ENCODE measurements around the gene CEND1.

The CEND1 gene

DNA sequence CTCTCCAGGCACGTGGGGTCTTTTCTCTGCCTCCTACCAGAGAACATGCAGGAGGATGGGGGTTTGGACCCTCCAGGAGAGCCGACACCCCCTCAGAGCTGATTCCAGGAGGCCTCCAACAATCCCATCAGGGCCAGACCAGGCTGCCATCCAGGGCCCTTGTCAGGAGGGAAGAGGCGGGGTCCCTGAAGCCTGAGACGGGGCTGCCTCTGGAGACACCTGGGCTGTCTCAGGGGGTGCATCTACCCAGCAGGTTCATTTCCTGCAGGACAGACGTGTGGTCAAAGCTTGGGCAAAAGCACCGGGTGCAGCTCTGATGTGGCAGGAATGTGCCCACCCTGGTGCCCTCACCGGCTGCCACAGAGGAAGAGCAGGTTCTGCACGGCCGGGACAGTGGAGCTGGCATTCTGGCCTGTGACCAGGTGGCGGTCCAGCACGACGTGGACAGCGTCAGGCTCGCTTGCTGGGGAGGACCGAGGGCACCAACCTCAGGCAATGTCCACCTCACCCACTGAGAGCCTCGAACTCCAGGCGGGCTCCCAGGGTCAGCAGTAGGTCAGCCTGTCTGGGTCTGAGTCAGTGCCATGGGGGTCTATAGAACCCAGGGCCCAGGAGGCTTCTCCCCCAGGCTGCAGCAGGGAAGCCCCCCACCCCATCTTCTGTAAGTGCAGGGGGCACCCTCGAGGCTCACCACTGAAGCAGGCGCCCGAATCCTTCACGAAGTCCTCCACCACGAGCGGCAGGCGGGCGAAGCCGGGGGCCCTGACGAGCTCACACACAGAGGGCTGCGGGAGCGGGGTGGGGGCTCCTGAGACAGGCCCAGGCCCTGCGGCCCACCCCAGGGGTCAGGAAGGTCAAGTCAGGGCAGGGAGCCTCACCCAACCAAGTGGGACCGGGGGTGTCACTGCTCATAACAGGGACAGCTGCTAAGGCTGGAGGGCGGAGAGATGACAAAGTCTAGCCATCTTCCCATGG lies 19.0 kb downstream of the CEND1 start:
- POLR2A ChIA-PET = no interaction called here
- DNase-seq (ENCODE audit: extremely low spot score) = no peak
- no peak for TF ChIP-seq CTCF (IDR thresholded peaks at IDR 0.05; ENCODE audit: control extremely low read depth, extremely low read depth, low read depth, missing control alignments)
- CTCF ChIA-PET = interaction anchor here (0.8 to 1.2 kb wide), 2 partner anchors 13 to 74 kb away, joined by 3 read pairs; no protein-coding TSS in a partner anchor

DNA sequence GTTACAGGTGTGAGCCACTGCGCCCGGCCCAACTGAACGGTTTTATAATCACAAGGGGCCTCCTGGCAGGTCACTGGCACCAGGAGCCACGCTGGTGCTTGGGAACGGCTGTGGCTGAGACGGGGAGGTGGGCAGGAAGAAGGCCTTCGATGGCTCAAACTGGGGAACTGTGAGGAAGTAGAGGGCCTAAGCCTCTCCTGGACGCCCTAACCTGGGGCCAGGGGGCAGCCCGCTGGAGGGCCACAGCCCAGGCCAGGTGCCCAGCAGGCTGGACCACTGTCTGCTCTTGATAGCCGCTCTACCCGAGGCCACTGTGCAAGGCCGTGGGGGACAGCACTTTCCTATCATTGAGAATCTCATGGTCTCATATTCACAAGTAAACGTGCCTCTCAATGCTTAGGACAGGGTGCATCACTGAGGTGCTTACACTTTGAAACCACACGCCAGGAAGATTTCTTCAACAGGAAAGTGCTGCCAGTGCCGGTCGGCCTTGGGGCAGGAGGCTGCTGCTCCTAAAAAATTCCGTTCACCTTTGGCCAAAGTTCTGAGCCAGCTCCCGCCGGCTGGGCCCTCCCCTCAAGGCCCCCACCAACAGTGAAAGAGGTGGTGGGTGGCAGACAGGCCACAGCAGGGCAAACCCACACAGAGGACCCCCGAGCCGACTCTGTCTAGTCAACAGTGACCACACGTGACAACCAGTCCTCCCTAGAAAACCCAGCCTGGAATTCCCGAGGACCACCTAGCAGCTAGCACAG lies 19.8 kb downstream of the CEND1 start:
- CTCF ChIA-PET = no interaction called here
- POLR2A ChIA-PET = no interaction called here
- no peak for TF ChIP-seq CTCF (IDR thresholded peaks at IDR 0.05; ENCODE audit: control extremely low read depth, extremely low read depth, low read depth, missing control alignments)
- no peak for DNase-seq (ENCODE audit: extremely low spot score)

GRCh38 chr11:767238-767637 lies 22.7 kb downstream of the CEND1 start:
- ChIA-PET POLR2A (no interaction called here), CTCF (interaction anchor here (1.6 to 2.7 kb wide), 2 partner anchors 9 to 39 kb away, joined by 4 to 7 read pairs; no protein-coding TSS in a partner anchor)
- no peak for TF ChIP-seq CTCF (IDR thresholded peaks at IDR 0.05; ENCODE audit: control extremely low read depth, extremely low read depth, low read depth, missing control alignments)
- no peak for DNase-seq (ENCODE audit: extremely low spot score)

- no peak for TF ChIP-seq CTCF (IDR thresholded peaks at IDR 0.05; ENCODE audit: control extremely low read depth, extremely low read depth, low read depth, missing control alignments)
- no peak for DNase-seq (ENCODE audit: extremely low spot score)
- ChIA-PET POLR2A (no interaction called here), CTCF (interaction anchor here (1.6 to 2.7 kb wide), 3 partner anchors 9 to 39 kb away, joined by 4 to 11 read pairs (median 7); partner anchors contain the start of gene GATD1)
Measured at GRCh38 chr11:766936-767210, 23.0 kb downstream of the CEND1 start.

GRCh38 chr11:766106-766935 lies 23.6 kb downstream of the CEND1 start:
- ChIA-PET CTCF (interaction anchor here (0.7 to 2.7 kb wide), 10 partner anchors 8 to 247 kb away, joined by 3 to 11 read pairs (median 4); partner anchors contain the start of gene GATD1), POLR2A (no interaction called here)
- DNase-seq (ENCODE audit: extremely low spot score) = no peak
- TF ChIP-seq CTCF (IDR thresholded peaks at IDR 0.05; ENCODE audit: control extremely low read depth, extremely low read depth, low read depth, missing control alignments) = no peak

DNA sequence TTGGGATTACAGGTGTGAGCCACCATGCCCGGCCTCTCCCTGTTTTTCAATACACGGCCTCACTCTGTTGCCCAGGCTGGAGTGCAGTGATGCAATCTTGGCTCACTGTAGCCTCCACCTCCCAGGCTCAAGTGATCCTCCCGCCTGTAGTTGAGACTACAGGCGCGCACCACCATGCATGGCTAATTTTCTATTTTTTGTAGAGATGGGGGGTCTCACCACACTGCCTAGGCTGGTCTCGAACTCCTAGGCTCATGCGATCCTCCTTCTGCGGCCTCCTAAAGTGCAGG lies 24.1 kb downstream of the CEND1 start:
- ChIA-PET POLR2A (no interaction called here), CTCF (interaction anchor here (0.7 to 2.7 kb wide), 9 partner anchors 8 to 247 kb away, joined by 3 to 11 read pairs (median 3); partner anchors contain the start of gene GATD1)
- no peak for DNase-seq (ENCODE audit: extremely low spot score)
- TF ChIP-seq CTCF (IDR thresholded peaks at IDR 0.05; ENCODE audit: control extremely low read depth, extremely low read depth, low read depth, missing control alignments) = no peak

Data from GM10248 (cell line).